Breast epithelium (tissue), 4 donors: ENCODE measurements around the gene ADGRL3. TPM values are rescaled to one million over a fixed set of nuclear protein-coding genes. Genes with fewer than 3 reads are reported as not detected.

Experiments used
- DNase-seq, 2 donors: peaks; one replicate each; pipeline ENCODE4 v3.0.0-alpha.2; 2019; ENCODE audit warnings: low spot score in 2 of 2
- H3K27ac ChIP-seq, 2 donors: fragments of 200-600 bp; sonication (generic) in 1 of 2; one replicate each; pipeline ENCODE4 v1.5.1; 2016 to 2019; ENCODE audit warnings: mild to moderate bottlenecking in 1 of 2
- H3K27me3 ChIP-seq, 2 donors: fragments of 200-600 bp; sonication (generic) in 1 of 2; one replicate each; pipeline versions ENCODE4 v1.5.1 to v1.6.0; 2017 to 2019; ENCODE audit warnings: control low read depth in 1 of 2, mild to moderate bottlenecking in 1 of 2
- H3K36me3 ChIP-seq: fragments of 200-600 bp; one replicate; pipeline ENCODE4 v1.5.1; 2019
- H3K4me1 ChIP-seq, 2 donors: fragments of 200-600 bp; sonication (generic); one replicate each; pipeline ENCODE4 v1.5.1; 2016 to 2019; ENCODE audit warnings: control low read depth in 1 of 2
- H3K4me3 ChIP-seq, 3 donors: fragments of 200-600 bp; sonication (generic); 1 replicate in 2 of 3; 2 replicates in 1 of 3; pipeline ENCODE4 v1.5.1; 2016 to 2019; ENCODE audit warnings: mild to moderate bottlenecking in 3 of 3, moderate library complexity in 2 of 3
- H3K9me3 ChIP-seq, 2 donors: fragments of 200-600 bp; sonication (generic) in 1 of 2; one replicate each; pipeline ENCODE4 v1.5.1; 2016 to 2019; ENCODE audit warnings: control low read depth in 1 of 2
- CTCF ChIP-seq, 3 donors: fragments of 450-650 bp; IDR thresholded peaks; one replicate each; pipeline ENCODE4 v1.5.1; 2016 to 2017; ENCODE audit warnings: antibody characterized with exemption in 3 of 3, mild to moderate bottlenecking in 3 of 3, moderate library complexity in 3 of 3
- POLR2A ChIP-seq: fragments of 450-650 bp; IDR thresholded peaks from one replicate; pipeline ENCODE4 v1.6.1; 2016; ENCODE audit warnings: antibody characterized with exemption, mild to moderate bottlenecking, moderate library complexity
- POLR2AphosphoS5 ChIP-seq, 3 donors: sonication (generic); formaldehyde crosslinking; IDR thresholded peaks; one replicate each; pipeline ENCODE4 v1.6.1; 2017; ENCODE audit warnings: antibody characterized with exemption in 3 of 3
- intact Hi-C: fragments of 100-400 bp; cut with DNase I; formaldehyde crosslinking; loops from one replicate; pipeline ENCODE4 v1.15.1; 2023; ENCODE audit warnings: low total_unique reads
- total RNA-seq, 3 donors: library from RNA; depleted of rRNA; stranded (reverse); fragments of >200 nt; gene quantifications; one replicate each; pipeline ENCODE4 v1.1.0, GENCODE V29; 2016

ADGRL3 gene
- total RNA-seq, 3 donors from 2014 or later = 4.2 to 8.2 (median 6.6) TPM

- Histone ChIP-seq H3K27me3 (no peaks in the 10 kb centered on the region), H3K4me3 (no peak overlapping the region), H3K27ac (no peak overlapping the region), H3K36me3 (no peaks in the 10 kb centered on the region), H3K4me1 (no peaks in the 10 kb centered on the region), H3K9me3 (no peaks in the 10 kb centered on the region)
- no peak for DNase-seq
- no peak for TF ChIP-seq POLR2A
- TF ChIP-seq CTCF (IDR thresholded peaks at IDR 0.05) = no peak
- TF ChIP-seq POLR2AphosphoS5 (IDR thresholded peaks at IDR 0.05) = no peak
- intact Hi-C loops = no loop called here
These were observed 919.1 kb downstream of the ADGRL3 start for GRCh38 chr4:62119195-62119594.

- no peaks in the 10 kb centered on the region for H3K4me1 ChIP-seq
- intact Hi-C loops = no loop called here
- TF ChIP-seq CTCF (IDR thresholded peaks at IDR 0.05) (no peak), POLR2A (no peak), POLR2AphosphoS5 (IDR thresholded peaks at IDR 0.05) (no peak)
- H3K9me3 ChIP-seq = peaks cover 0 to 1% of the 10 kb centered on the region in 2 donors
- H3K27ac ChIP-seq = no peak overlapping the region
- H3K27me3 ChIP-seq = no peaks in the 10 kb centered on the region
- no peak overlapping the region for H3K4me3 ChIP-seq
- no peaks in the 10 kb centered on the region for H3K36me3 ChIP-seq
- no peak for DNase-seq
These were observed 926.1 kb downstream of the ADGRL3 start for GRCh38 chr4:62126064-62126732.
